GM23338 (cell line): Measurements from ENCODE around the gene TIMP3.

Source experiments
- CREB1 ChIP-seq: fragments of 250-450 bp; sonication (Bioruptor Pico); IDR thresholded peaks from 2 replicates; pipeline ENCODE4 v1.5.0; 2020; ENCODE audit warnings: low read depth, mild to moderate bottlenecking, moderate library complexity
- EZH2 ChIP-seq: fragments of 200-600 bp; sonication (generic); IDR thresholded peaks from one replicate; pipeline ENCODE4 v1.8.0; 2017; ENCODE audit warnings: antibody characterized with exemption, mild to moderate bottlenecking, low read depth; ENCODE audit not compliant: unreplicated experiment
- EZH2phosphoT487 ChIP-seq: fragments of 200-600 bp; sonication (generic); IDR thresholded peaks from one replicate; pipeline ENCODE4 v1.8.1; 2018; ENCODE audit warnings: antibody characterized with exemption; ENCODE audit not compliant: unreplicated experiment
- JUNB ChIP-seq: IDR thresholded peaks from one replicate; pipeline ENCODE4 v1.6.1; 2016; ENCODE audit warnings: antibody characterized with exemption; ENCODE audit not compliant: unreplicated experiment
- NANOG ChIP-seq: IDR thresholded peaks from 2 replicates; pipeline ENCODE4 v1.6.1; 2016; ENCODE audit warnings: antibody characterized with exemption, borderline replicate concordance
- POLR2AphosphoS5 ChIP-seq: IDR thresholded peaks from 2 replicates; pipeline ENCODE4 v1.6.1; 2016; ENCODE audit warnings: antibody characterized with exemption, low read depth
- STAT1 ChIP-seq: IDR thresholded peaks from one replicate; pipeline ENCODE4 v1.6.1; 2016; ENCODE audit warnings: antibody characterized with exemption; ENCODE audit not compliant: unreplicated experiment
- ZNF114 ChIP-seq: fragments of 250-450 bp; sonication (Bioruptor Pico); IDR thresholded peaks from 2 replicates; pipeline ENCODE4 v1.5.0; 2020; ENCODE audit warnings: mild to moderate bottlenecking, moderate library complexity
- TF ChIP-seq, protein P1 (sequence below), 2 experiments: fragments of 200-600 bp in 1 of 2; sonication (generic) in 1 of 2; conservative IDR thresholded peaks; 2 replicates each; pipeline versions ENCODE4 v1.5.1 to v1.6.1; 2016 to 2017; ENCODE audit warnings: antibody characterized with exemption in 2 of 2, low read depth in 2 of 2, mild to moderate bottlenecking in 2 of 2, moderate library complexity in 1 of 2
- TF ChIP-seq, protein P2 (sequence below): IDR thresholded peaks from 2 replicates; pipeline ENCODE4 v1.6.1; 2016; ENCODE audit warnings: antibody characterized with exemption

DNA sequence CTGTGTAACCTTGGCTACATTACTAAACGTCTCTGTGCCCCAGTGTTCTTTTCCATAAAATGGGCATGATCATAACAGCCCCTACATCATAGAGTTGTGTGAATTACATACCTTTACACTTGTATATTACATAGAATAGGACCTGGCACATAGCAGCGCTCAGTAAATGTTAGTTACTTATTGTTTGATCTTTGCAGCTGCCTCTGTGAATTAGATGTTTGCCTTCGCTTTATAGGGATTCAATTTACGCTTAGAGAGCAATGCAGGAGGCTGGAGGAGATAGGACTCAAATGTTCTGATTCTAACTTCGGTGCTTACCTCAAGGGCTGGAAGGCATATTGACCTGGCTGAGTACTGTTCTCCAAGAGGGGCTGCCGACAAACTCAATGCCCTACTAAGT, 10.4 kb upstream of the TIMP3 start:
- TF ChIP-seq, protein P1, sequence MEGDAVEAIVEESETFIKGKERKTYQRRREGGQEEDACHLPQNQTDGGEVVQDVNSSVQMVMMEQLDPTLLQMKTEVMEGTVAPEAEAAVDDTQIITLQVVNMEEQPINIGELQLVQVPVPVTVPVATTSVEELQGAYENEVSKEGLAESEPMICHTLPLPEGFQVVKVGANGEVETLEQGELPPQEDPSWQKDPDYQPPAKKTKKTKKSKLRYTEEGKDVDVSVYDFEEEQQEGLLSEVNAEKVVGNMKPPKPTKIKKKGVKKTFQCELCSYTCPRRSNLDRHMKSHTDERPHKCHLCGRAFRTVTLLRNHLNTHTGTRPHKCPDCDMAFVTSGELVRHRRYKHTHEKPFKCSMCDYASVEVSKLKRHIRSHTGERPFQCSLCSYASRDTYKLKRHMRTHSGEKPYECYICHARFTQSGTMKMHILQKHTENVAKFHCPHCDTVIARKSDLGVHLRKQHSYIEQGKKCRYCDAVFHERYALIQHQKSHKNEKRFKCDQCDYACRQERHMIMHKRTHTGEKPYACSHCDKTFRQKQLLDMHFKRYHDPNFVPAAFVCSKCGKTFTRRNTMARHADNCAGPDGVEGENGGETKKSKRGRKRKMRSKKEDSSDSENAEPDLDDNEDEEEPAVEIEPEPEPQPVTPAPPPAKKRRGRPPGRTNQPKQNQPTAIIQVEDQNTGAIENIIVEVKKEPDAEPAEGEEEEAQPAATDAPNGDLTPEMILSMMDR (conservative IDR thresholded peaks at IDR 0.05; ENCODE audit: low read depth in 2 of 2), result no peak
- TF ChIP-seq POLR2AphosphoS5 (no peak), EZH2 (no peak), JUNB (no peak), NANOG (no peak), CREB1 (CRISPR knock-in tag) (no peak), EZH2phosphoT487 (no peak), STAT1 (no peak), ZNF114 (no peak)
- TF ChIP-seq, protein P2, sequence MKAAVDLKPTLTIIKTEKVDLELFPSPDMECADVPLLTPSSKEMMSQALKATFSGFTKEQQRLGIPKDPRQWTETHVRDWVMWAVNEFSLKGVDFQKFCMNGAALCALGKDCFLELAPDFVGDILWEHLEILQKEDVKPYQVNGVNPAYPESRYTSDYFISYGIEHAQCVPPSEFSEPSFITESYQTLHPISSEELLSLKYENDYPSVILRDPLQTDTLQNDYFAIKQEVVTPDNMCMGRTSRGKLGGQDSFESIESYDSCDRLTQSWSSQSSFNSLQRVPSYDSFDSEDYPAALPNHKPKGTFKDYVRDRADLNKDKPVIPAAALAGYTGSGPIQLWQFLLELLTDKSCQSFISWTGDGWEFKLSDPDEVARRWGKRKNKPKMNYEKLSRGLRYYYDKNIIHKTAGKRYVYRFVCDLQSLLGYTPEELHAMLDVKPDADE, result no peak
